SU-DHL-6 (cell line): ENCODE measurements around the gene NAPEPLD.
"Not testable (repeated sequence)": the region's sequence is repeated elsewhere in the genome, so short reads cannot be mapped to it uniquely, and the experiment has no call there.

ENCODE experiments used
- H2AFZ ChIP-seq: fragments of 200-600 bp; sonication (generic); 2 replicates; pipeline ENCODE4 v1.6.1; 2014; ENCODE audit warnings: low read depth, mild to moderate bottlenecking, moderate library complexity, mixed read lengths, antibody characterized with exemption, low read length; ENCODE audit not compliant: severe bottlenecking
- H3F3A ChIP-seq: fragments of 200-600 bp; shearing (Covaris generic); 2 replicates; pipeline ENCODE4 v1.6.0; 2016; ENCODE audit warnings: antibody characterized with exemption, mild to moderate bottlenecking; ENCODE audit not compliant: insufficient read depth
- H3K27ac ChIP-seq: fragments of 200-600 bp; sonication (generic); 2 replicates; pipeline ENCODE4 v1.5.1; 2016; ENCODE audit warnings: low read depth, mild to moderate bottlenecking, low read length, moderate library complexity, mixed read lengths
- H3K27me3 ChIP-seq: fragments of 200-600 bp; sonication (generic), shearing (Covaris generic); 2 replicates; pipeline ENCODE4 v1.6.0; 2014; ENCODE audit warnings: mild to moderate bottlenecking, low read length
- H3K36me3 ChIP-seq: fragments of 200-600 bp; sonication (generic); 2 replicates; pipeline ENCODE4 v1.6.1; 2014; ENCODE audit warnings: mild to moderate bottlenecking, low read length, mixed read lengths
- H3K4me2 ChIP-seq: fragments of 300-600, 200-600 bp; shearing (Covaris generic), sonication (generic); 2 replicates; pipeline ENCODE4 v1.6.0; 2014; ENCODE audit warnings: low read length, low read depth, mild to moderate bottlenecking; ENCODE audit not compliant: poor library complexity, severe bottlenecking
- H3K4me3 ChIP-seq: fragments of 200-600 bp; sonication (generic); 2 replicates; pipeline ENCODE4 v1.5.1; 2014; ENCODE audit warnings: antibody characterized with exemption, low read length, mild to moderate bottlenecking, mixed read lengths; ENCODE audit not compliant: insufficient read depth, poor library complexity, severe bottlenecking
- H3K79me2 ChIP-seq: fragments of 200-600 bp; sonication (generic); 2 replicates; pipeline ENCODE4 v1.6.1; 2014; ENCODE audit warnings: mild to moderate bottlenecking, low read length, moderate library complexity; ENCODE audit not compliant: insufficient read depth
- H3K9ac ChIP-seq: fragments of 200-600 bp; sonication (generic); 2 replicates; pipeline ENCODE4 v1.7.0; 2014; ENCODE audit warnings: mild to moderate bottlenecking, low read length
- H3K9me2 ChIP-seq: fragments of 200-600 bp; sonication (generic); replicated peaks from 2 replicates; pipeline ENCODE4 v1.6.1; 2014; ENCODE audit warnings: low read length; ENCODE audit not compliant: insufficient read depth
- H3K9me3 ChIP-seq: fragments of 200-600 bp; sonication (generic); 2 replicates; pipeline ENCODE4 v1.6.1; 2014; ENCODE audit warnings: low read length, mixed read lengths; ENCODE audit not compliant: insufficient read depth
- H4K20me1 ChIP-seq: fragments of 200-600 bp; sonication (generic); 2 replicates; pipeline ENCODE4 v1.6.1; 2014; ENCODE audit warnings: low read depth, mild to moderate bottlenecking, antibody characterized with exemption, low read length, moderate library complexity, mixed read lengths
- CTCF ChIP-seq: fragments of 200-600 bp; sonication (generic); IDR thresholded peaks from one replicate; pipeline ENCODE4 v1.5.1; 2017; ENCODE audit warnings: antibody characterized with exemption, mild to moderate bottlenecking, low read length, moderate library complexity; ENCODE audit not compliant: insufficient read depth, poor library complexity, severe bottlenecking
- EZH2phosphoT487 ChIP-seq: fragments of 200-600 bp; sonication (generic), shearing (Covaris generic); conservative IDR thresholded peaks from 2 replicates; pipeline ENCODE4 v1.6.1; 2018; ENCODE audit warnings: mild to moderate bottlenecking, antibody characterized with exemption, low read length, moderate library complexity, mixed read lengths

Gene NAPEPLD

DNA sequence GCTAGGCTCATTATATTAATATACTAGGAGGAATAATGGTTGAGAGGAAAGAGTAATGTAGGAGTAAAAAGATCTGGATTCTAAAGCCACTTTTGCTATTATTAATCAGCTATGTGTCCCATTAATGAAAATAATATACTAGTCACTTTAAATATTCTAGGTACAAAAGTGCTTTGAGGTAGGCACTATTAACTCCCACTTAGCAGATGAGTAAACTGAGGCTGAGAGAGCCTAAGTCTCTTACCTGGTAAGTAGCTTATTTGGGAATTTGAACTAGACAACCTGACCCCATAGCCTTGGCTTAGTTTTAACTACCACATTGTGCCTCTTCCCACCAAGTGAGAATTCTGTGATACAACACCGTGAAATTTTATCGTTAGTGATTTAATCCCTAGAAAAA lies 68.0 kb downstream of the NAPEPLD start:
- Histone ChIP-seq H3K9ac (no peak overlapping the region), H3F3A (0 out of 2 replicates have a peak, but pooled peaks cover 8% of the 10 kb centered on the region), H3K4me3 (no peak overlapping the region), H3K4me2 (no peak overlapping the region), H3K27me3 (no peaks in the 10 kb centered on the region), H3K9me3 (no peaks in the 10 kb centered on the region), H2AFZ (no peak overlapping the region), H3K36me3 (0 out of 2 replicates have a peak, but pooled peaks cover 5% of the 10 kb centered on the region), H4K20me1 (no peaks in the 10 kb centered on the region), H3K9me2 (no peaks in the 10 kb centered on the region), H3K27ac (no peak overlapping the region), H3K79me2 (peaks cover 17% of the 10 kb centered on the region)
- TF ChIP-seq EZH2phosphoT487 (no peak), CTCF (no peak)

GRCh38 chr7:103079836-103080235 lies 69.1 kb downstream of the NAPEPLD start:
- H3K4me3 ChIP-seq: no peak overlapping the region
- no peaks in the 10 kb centered on the region for H3K9me3 ChIP-seq
- 0 out of 2 replicates have a peak, but pooled peaks cover 8% of the 10 kb centered on the region for H3F3A ChIP-seq
- H3K4me2 ChIP-seq: no peak overlapping the region
- H4K20me1 ChIP-seq: no peaks in the 10 kb centered on the region
- no peaks in the 10 kb centered on the region for H3K27me3 ChIP-seq
- TF ChIP-seq CTCF (no peak), EZH2phosphoT487 (no peak)
- H3K27ac ChIP-seq: no peak overlapping the region
- H3K9ac ChIP-seq: no peak overlapping the region
- 0 out of 2 replicates have a peak, but pooled peaks cover 3% of the 10 kb centered on the region for H3K36me3 ChIP-seq
- H3K79me2 ChIP-seq: peaks cover 23% of the 10 kb centered on the region
- no peak overlapping the region for H2AFZ ChIP-seq
- H3K9me2 ChIP-seq: no peaks in the 10 kb centered on the region

DNA sequence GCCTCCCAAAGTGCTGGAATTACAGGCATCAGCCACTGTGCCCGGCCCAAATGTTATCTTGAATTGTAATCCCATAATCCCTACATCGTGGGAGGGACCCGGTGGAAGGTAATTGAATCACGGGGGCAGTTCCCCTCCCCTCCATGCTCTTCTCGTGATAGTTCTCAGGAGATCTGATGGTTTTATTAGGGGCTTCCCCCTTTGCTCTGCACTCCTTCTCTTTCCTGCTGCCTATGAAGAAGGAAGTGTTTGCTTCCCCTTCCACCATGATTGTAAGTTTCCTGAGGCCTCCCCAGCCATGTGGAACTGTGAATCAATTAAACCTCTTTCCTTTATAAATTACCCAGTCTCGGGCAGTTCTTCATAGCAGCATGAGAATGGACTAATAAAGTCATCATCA lies 70.7 kb downstream of the NAPEPLD start:
- not testable (repeated sequence) for H3K4me3 ChIP-seq, H3K36me3 ChIP-seq, H3K27me3 ChIP-seq, H3K27ac ChIP-seq, H3K9me3 ChIP-seq, H4K20me1 ChIP-seq, H3K9ac ChIP-seq, H3K4me2 ChIP-seq, H2AFZ ChIP-seq, H3K9me2 ChIP-seq
- Histone ChIP-seq H3K79me2 (peaks cover 23% of the 10 kb centered on the region), H3F3A (peaks cover 13% of the 10 kb centered on the region; the same call in 1 of the 2 replicates)

GRCh38 chr7:103077318-103077717 lies 71.6 kb downstream of the NAPEPLD start:
- Histone ChIP-seq H2AFZ (no peak overlapping the region), H3K27me3 (no peaks in the 10 kb centered on the region), H3K27ac (no peak overlapping the region), H3K4me3 (no peak overlapping the region), H3K36me3 (no peaks in the 10 kb centered on the region), H3K79me2 (peaks cover 19% of the 10 kb centered on the region), H4K20me1 (no peaks in the 10 kb centered on the region), H3K9ac (no peak overlapping the region), H3F3A (peaks cover 13% of the 10 kb centered on the region; the same call in 1 of the 2 replicates), H3K9me3 (no peaks in the 10 kb centered on the region), H3K9me2 (no peaks in the 10 kb centered on the region), H3K4me2 (no peak overlapping the region)
- TF ChIP-seq EZH2phosphoT487: no peak
- TF ChIP-seq CTCF: no peak
